HG03521 (cell line): Measurements from ENCODE around the gene RERE.

Experiments used
- ATAC-seq: cut with Tn5 transposase; IDR thresholded peaks from one replicate; pipeline ENCODE4 v1.9.1; 2021; ENCODE audit warnings: mild to moderate bottlenecking, moderate library complexity; ENCODE audit not compliant: unreplicated experiment

The RERE gene

DNA sequence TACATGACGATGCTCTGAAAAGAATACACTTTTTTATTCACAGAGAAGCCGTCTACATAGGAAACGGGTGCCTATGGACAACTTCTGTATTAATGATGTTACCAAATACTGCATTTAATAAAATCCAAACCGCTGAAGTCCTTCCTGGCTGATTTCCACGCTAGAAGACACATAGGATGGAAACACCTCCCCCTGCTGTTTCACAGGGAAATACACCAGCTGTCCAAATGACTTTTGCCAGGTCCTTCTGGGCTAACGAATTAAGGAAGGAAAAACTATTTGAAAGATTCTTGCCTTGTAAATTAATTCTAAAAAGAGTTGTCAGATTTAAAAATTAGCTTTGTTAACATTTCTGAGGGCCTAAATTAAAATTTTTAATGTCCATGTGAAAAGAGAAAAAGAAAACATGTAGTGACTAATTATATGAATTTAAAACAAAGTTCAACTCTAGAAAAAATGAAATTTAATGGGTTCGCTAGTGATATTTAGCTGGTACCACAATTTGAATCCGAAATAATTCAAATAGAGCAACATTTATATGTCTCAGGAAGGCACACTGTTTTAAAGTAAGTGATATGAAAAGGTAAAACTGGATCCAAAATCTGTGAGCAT is 146.0 kb downstream of the RERE start:
- ATAC-seq, result no peak

DNA sequence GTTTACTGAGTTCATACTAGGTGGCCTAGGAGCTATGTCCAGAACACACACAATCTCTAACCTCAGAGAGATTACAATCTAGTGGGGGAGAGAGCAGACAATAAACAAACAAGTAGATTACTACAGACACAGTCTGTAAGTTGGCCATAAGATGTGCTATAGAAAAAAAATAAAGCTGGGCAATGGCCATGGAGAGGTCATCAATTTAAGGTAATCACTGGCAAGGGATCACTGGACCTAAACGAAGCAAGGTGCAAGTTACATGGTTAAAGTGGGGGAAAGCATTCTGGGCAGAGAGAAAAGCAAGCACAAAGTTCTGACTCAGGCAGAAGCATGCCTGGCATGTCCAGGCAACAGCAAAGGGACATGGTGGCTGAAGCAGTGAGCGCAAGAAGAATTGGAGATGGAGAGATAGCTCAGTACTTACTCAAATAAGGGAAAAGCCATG is 147.0 kb downstream of the RERE start:
- ATAC-seq, result no peak

DNA sequence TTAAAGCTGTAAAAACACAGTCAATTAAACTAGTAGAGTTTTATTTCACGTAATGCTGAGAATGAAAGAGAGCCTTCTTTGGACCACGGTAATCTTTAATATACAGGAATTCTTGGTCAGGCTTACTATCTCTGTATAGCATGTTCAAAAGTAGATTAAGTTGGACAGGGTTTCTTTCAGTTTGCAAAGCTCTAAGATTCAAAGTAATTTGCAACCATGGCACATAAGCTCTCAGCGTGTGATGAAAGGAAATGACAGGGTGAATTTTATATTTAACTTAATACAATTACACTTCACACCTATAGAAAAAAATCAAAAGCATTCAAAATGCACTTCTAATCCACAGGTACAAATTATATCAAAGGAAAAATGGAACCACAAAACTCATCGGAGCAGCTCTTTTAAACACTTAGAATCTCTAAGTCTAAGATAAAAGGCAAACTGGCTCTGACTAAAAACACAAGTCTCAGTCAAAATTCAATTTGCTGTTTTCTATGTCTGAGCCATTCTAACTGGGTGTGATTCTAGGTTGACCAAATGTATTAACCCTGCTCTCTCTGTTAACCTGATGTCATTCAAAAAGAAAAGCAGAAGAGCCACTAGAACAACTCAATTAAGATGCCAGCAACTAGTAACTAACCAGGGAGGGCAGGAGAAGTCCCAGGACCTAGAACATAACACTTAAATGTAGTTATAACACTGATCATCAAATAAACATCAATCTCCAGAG is 147.7 kb downstream of the RERE start:
- ATAC-seq, result no peak

GRCh38 chr1:8667869-8668594 is 149.4 kb downstream of the RERE start:
- ATAC-seq, result no peak

GRCh38 chr1:8666389-8667167 is 150.9 kb downstream of the RERE start:
- ATAC-seq, result no peak

GRCh38 chr1:8665833-8666232 is 151.6 kb downstream of the RERE start:
- no peak for ATAC-seq

DNA sequence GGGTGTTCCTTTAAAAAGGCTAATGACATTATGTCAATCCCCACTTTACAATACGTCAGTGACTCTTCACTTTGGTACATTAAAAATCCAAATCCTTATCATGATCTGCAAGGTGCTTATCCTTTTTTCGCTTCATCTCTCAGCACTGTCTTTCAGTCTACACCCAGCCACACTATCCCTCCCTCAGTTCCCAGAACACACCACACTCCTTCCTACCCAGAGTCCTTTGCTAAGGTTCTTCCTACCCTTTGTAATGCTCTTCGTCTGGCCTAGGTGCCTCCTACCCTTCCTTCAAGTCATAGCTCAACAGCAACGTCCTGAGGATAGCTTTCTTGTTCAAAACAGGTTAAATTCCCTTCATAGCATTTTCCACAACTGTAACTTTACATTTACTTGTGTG is 152.6 kb downstream of the RERE start:
- ATAC-seq, result no peak

DNA sequence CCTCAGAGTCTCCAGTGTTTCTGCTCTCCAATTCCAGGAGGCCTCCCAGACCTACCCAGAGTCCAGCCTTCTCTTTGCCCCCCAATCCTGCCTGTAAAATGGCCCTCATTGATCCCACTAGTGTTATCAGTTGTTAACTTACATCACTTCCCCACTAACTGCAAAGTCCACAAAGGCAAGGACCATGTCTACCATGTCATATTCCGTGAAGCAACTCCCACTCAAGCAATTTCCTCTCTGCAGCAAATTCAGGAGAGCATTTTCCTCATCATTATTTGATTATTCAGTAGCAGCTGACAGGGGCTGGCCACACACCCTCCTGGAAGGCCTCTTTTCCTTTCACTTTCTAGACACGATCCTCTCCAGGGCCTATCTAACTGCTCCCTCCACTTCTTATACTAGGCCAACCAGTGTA is 153.5 kb downstream of the RERE start:
- peak; percentile 48 for ATAC-seq

GRCh38 chr1:8663090-8663802 is 154.2 kb downstream of the RERE start:
- ATAC-seq, result no peak

DNA sequence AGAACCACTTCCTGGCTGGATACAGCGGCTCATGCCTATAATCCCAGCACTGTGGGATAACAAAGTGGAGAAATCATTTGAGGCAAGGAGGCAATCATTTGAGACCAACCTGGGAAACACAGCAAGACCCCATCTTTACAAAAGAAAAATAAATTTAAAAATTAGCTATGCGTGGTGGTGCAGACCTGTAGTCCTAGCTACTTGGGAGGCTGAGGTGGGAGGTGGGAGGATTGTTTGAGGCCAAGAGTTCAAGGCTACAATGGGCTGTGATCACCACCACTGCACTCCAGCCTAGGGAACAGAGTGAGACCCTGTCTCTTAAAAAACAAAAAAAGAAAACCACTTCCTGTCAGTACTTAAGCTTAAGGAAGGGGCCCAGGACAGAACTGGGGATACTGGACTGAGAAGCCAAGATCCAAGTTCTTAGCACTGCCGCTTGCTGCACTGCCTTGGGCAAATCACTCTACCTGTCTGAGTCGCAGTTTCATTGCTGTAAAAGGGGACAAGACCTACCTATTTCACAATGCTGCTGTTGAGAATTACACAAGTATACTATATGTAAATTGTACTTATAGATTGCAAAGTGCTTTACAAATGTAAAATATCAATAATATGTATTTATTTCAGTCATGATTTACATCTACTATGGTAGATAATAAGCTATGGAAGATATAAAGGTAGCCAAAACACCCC is 154.9 kb downstream of the RERE start:
- ATAC-seq, result no peak

DNA sequence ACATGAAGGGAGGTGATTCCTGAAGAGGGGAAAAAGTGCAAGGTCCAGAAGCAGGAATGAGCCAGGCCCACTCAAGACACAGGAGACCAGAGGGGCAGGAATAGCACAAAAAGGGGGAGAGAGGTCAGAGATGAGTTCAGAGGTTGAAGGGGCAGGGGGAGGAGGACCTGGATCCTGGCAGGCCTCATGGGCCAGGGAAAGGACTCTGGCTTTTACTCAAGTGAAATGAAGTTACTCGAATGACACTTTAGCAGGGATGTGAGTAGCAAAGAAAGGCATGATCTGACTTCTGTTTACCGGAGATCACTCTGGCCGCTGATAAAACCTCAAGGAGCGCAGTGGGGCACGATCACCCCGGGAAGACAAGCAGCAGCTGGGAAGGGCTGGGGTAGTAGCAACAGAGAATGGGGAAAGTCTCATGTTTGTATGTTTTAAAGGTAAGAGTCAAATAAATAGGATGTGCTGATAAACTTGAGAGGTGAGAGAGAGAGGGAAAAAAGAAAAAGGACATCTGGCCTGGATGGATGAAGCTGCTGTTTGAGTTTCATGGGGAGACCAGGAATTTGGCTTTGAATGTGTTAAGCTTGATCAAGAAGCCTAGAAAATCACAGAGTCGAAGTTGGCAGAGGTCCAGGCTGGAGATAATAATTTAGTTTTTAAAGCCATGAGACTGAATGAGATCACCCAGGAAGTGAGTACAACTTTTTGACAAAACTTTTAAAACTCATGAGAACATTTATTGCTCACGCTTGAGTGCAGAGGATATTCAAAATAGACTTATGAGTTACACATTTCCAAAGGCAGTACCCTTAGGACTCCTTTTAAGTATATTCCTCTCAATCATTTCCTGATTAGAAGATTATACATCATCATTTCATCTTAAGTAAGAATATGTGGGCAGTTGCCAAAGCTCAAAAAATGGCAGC is 156.0 kb downstream of the RERE start:
- ATAC-seq, result no peak

DNA sequence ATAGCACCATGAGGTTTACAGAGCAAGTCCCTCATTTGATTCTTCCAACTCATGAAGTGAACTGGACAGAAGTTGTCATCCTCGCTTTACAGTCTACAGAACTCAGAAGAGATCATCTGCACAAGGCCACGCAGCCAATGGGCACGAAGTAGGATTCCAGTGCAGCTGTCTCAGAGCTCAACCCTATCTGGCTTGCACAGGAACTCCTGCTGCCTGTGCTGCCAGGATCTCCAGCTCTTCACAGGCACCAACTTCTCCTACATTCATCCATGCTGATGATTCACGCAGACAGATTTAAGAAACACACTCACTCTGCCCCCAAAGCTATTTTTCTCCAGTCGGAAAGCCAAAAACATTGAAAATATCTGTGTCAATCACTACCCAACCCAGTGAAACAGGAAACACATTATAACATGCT is 157.0 kb downstream of the RERE start:
- no peak for ATAC-seq

DNA sequence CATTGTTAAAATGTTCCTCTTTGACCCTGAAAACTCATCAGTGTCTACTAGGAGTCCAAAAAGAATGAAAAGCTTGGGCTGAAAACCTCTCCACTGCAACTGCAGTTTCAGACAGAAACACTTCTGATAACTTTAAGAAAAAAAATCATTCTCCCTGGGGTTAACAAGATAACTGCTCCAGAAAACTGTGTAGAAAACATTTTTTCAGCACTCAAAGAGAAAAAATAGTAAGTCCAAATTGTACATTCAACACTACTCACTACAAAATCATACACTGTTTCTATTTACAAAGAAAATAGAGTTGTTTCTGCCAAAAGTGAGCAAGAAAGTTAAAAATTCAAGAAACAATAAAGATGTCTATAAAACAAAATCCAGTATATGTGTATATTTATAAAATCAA is 157.8 kb downstream of the RERE start:
- no peak for ATAC-seq

- no peak for ATAC-seq
Observed at GRCh38 chr1:8653878-8654277, 163.6 kb downstream of the RERE start.

DNA sequence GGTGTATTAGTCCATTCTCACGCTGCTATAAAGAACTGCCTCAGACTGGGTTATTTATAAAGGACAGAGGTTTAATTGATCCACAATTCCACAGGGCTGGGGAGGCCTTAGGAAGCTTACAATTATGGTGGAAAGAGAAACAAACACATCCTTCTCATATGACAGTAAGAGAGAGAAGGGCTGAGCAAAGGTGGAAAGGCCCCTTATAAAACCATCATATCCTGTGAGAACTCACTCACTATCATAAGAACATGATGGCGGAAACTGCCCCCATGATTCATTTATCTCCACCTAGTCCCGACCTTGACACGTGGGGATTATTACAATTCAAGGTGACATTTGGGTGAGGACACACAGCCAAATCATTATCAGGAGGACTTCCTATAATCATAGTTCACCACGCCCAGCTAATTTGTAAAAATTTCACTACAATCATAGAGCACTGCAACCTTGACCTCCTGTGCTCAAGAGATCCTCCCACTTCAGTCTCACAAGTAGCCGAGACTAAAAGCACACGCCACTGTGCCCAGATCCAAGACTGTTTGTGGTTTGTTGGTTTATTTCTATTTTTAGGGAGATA is 164.9 kb downstream of the RERE start:
- no peak for ATAC-seq

DNA sequence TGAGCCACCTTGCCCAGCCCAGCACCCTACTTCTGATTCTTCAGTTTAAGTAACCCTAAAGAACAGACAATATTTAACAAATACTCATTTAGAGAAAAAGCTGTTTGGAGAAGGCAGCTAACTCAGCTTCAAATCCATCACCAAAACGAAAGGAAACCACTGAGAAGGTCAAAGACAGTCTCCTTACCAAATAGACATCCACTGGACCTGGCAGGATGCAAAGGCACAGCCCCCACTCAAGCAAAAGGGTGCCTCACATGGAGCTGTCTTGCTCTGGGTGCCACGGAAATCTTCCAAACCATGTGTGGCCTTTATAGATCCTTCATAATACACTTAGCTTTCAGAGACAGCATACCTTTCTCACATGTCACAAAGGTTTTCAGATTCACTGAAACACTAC is 165.5 kb downstream of the RERE start:
- ATAC-seq, result no peak

DNA sequence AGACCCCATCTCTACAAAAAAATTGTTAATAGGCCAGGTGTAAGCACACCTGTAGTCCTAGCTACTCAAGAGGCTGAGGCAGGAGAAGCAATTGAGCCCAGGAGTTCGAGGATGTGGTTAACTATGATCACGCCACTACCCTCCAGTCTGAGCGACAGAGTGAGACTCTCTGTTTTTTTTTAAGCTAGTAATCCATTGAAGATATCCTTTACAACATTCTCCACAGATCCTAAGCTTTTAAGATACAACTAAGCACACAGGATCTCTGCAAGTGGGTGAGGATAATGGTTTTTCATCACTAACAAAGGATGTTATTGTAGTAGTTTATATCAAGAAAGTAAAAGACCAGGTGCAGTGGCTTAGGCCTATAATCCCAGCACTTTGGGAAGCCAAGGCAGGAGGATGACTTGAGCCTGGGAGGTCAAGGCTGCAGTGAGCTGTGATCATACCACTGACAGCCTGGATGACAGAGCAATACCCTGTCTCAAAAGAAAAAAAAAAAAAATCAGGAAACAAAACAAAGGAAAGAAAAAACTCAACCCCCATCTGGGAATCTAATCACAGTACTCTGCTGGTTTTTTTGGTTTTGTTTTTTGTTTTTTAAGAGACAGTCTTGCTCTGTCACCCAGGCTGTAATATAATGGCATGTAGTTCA is 166.1 kb downstream of the RERE start:
- no peak for ATAC-seq

- no peak for ATAC-seq
Observed at GRCh38 chr1:8649875-8650274, 167.6 kb downstream of the RERE start.
